ENCODE data around the gene TADA2B. TPM values are rescaled to one million over a fixed set of nuclear protein-coding genes. Genes with fewer than 3 reads are reported as not detected.
"Not testable (repeated sequence)": the region's sequence is repeated elsewhere in the genome, so short reads cannot be mapped to it uniquely, and the experiment has no call there.

TADA2B gene
- total RNA-seq, 2 donors from 2014 or later = 20.8 to 27.0 TPM

DNA sequence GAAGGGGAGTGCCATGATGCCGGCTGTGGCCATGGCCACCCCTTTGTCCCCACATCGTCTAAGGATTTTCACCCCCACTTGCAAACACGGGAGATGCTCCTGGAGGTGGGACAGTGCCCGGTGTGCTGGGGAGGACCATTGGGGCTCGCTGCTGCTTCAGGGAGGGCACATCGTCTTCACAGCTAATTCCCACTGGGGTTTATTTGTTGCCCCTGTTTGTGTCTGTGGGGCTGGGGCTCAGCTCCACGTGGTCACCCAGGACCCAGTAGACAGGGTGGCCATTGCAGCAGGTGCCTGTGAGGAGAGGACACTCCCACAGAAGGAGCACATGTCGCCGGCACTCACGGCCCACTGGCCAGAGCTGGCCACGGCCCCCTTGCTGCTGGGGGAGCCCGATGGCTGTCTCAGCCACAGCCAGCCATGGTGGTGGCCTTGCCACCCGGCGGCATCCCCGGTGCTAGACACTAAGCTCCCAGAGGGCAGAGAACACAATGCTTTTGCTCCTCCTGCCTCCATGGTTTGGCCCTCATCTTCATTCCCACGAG is 52.5 kb downstream of the TADA2B start:
- Histone ChIP-seq H3K27me3 (no peaks in the 10 kb centered on the region), H3K27ac (no peak overlapping the region), H3K36me3 (no peaks in the 10 kb centered on the region), H3K4me3 (no peak overlapping the region), H3K9me3 (no peaks in the 10 kb centered on the region), H3K4me1 (no peaks in the 10 kb centered on the region)
- TF ChIP-seq CTCF (IDR thresholded peaks at IDR 0.05) = no peak
- no peak for DNase-seq (ENCODE audit: low spot score)

DNA sequence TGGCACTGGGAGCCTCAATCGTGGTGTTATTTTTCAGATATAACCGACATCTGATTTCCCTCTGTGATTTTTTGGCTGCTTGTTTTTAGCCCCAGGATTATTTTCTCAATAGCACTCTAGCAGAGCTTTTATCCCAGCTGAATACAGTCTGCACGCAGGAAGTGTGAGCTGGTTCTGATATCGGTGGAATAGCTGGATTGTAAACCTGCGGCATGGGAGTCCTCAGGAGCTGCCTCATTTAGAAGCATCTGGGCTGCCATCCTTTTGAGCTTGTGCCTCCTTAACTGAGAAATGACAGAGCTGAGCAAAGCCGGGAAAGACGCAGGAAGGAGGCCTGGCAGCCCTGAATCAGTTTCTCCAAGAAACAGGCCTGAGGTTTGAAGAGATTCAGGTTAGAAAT is 53.1 kb downstream of the TADA2B start:
- no peak overlapping the region for H3K4me3 ChIP-seq
- no peaks in the 10 kb centered on the region for H3K9me3 ChIP-seq
- no peak for DNase-seq (ENCODE audit: low spot score)
- H3K27me3 ChIP-seq = no peaks in the 10 kb centered on the region
- no peak for TF ChIP-seq CTCF (IDR thresholded peaks at IDR 0.05)
- peaks cover 0 to under 1% of the 10 kb centered on the region in 2 donors for H3K4me1 ChIP-seq
- H3K27ac ChIP-seq = no peak overlapping the region
- no peaks in the 10 kb centered on the region for H3K36me3 ChIP-seq

GRCh38 chr4:7101692-7102515 is 58.7 kb downstream of the TADA2B start:
- H3K9me3 ChIP-seq = no peaks in the 10 kb centered on the region
- no peaks in the 10 kb centered on the region for H3K36me3 ChIP-seq
- peak overlapping the region; percentile 82 to 88 for H3K27ac ChIP-seq
- peak overlapping the region; percentile 59 to 62 for H3K4me3 ChIP-seq
- no peaks in the 10 kb centered on the region for H3K27me3 ChIP-seq
- peak; percentile 82 for DNase-seq (ENCODE audit: low spot score)
- peak; percentile 73 to 84 for TF ChIP-seq CTCF (IDR thresholded peaks at IDR 0.05)
- H3K4me1 ChIP-seq = peaks cover 0 to 26% of the 10 kb centered on the region in 2 donors

DNA sequence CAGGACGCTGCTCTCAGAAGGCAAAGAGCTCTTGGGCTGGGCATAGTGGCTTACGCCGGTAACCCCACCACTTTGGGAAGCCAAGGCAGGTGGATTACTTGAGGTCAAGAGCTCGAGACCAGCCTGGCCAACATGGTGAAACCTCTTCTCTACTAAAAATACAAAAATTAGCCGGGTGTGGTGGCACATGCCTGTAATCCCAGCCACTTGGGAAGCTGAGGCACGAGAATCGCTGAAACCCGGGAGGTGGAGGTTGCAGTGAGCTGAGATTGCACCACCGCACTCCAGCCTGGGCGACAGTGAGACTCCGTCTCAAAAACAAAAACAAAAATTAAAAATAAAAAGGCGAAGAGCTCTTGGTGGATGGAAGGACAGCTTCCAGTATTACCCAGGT is 59.3 kb downstream of the TADA2B start:
- Histone ChIP-seq H3K27ac (peak overlapping the region; percentile 82 to 88), H3K4me3 (peak overlapping the region; percentile 59 to 62), H3K4me1 (peaks cover 0 to 26% of the 10 kb centered on the region in 2 donors)
- not testable (repeated sequence) for H3K36me3 ChIP-seq; DNase-seq (ENCODE audit: low spot score); H3K9me3 ChIP-seq; H3K27me3 ChIP-seq

- no peaks in the 10 kb centered on the region for H3K36me3 ChIP-seq
- H3K9me3 ChIP-seq = no peaks in the 10 kb centered on the region
- peak overlapping the region; percentile 59 to 62 for H3K4me3 ChIP-seq
- DNase-seq (ENCODE audit: low spot score) = peak; percentile 88
- no peak for TF ChIP-seq CTCF (IDR thresholded peaks at IDR 0.05)
- H3K27ac ChIP-seq = peak overlapping the region; percentile 82 to 88
- no peaks in the 10 kb centered on the region for H3K27me3 ChIP-seq
- H3K4me1 ChIP-seq = peaks cover 0 to 26% of the 10 kb centered on the region in 2 donors
These were observed 59.9 kb downstream of the TADA2B start for GRCh38 chr4:7103031-7103606.
